ENCODE data around the gene NPY4R. TPM values are rescaled to one million over a fixed set of nuclear protein-coding genes. Genes with fewer than 3 reads are reported as not detected.
"Not testable (repeated sequence)": the region's sequence is repeated elsewhere in the genome, so short reads cannot be mapped to it uniquely, and the experiment has no call there.

The NPY4R gene
- total and polyA plus RNA-seq, 2 donors: 0.05 to 0.09 TPM

DNA sequence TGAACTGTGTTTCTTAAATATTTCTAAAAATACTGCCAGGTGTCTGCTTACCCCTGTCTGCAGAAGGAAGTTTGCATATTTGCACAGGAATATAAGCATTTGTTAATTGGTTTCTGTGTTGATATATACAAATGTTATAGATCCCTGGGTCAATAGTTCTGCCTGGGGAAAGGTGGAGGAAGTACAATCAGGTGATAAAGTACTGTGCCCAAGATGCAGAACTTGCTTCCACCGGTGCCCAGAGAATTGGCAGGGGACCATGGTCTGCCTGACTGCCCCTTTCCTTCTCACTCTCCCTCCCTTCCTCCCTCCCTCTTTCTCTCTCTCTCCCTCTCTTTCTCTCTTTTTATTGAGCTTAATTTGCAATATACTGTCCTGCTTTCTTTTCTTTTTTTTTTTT lies 22.3 kb downstream of the NPY4R start:
- not testable (repeated sequence) for DNase-seq (ENCODE audit: low read depth in 6 of 9, low spot score in 9 of 9); H3K4me1 ChIP-seq (ENCODE audit: control insufficient read depth in 2 of 2, insufficient read depth in 2 of 2, low read length in 2 of 2); H3K9me3 ChIP-seq (ENCODE audit: control insufficient read depth in 2 of 2, insufficient read depth in 1 of 2, low read length in 1 of 2); H3K27me3 ChIP-seq (ENCODE audit: control insufficient read depth in 2 of 2, insufficient read depth in 1 of 2, low read length in 1 of 2); H3K27ac ChIP-seq (ENCODE audit: low read depth in 1 of 2, low read length in 1 of 2); H3K4me3 ChIP-seq (ENCODE audit: low read length in 2 of 2); H3K36me3 ChIP-seq (ENCODE audit: control insufficient read depth in 2 of 2, insufficient read depth in 2 of 2, low read length in 1 of 2)
- WGBS: 19% methylated on average over 1 of the region's 1 CpG

- 83% methylated on average over 10 of the region's 10 CpGs for WGBS
- not testable (repeated sequence) for H3K27me3 ChIP-seq (ENCODE audit: control insufficient read depth in 2 of 2, insufficient read depth in 1 of 2, low read length in 1 of 2); H3K4me3 ChIP-seq (ENCODE audit: low read length in 2 of 2); DNase-seq (ENCODE audit: low read depth in 6 of 9, low spot score in 9 of 9); H3K36me3 ChIP-seq (ENCODE audit: control insufficient read depth in 2 of 2, insufficient read depth in 2 of 2, low read length in 1 of 2); H3K9me3 ChIP-seq (ENCODE audit: control insufficient read depth in 2 of 2, insufficient read depth in 1 of 2, low read length in 1 of 2); H3K4me1 ChIP-seq (ENCODE audit: control insufficient read depth in 2 of 2, insufficient read depth in 2 of 2, low read length in 2 of 2); H3K27ac ChIP-seq (ENCODE audit: low read depth in 1 of 2, low read length in 1 of 2)
These were observed 23.0 kb downstream of the NPY4R start for GRCh38 chr10:46442706-46443275.

GRCh38 chr10:46441837-46442278 lies 23.9 kb downstream of the NPY4R start:
- not testable (repeated sequence) for H3K27ac ChIP-seq (ENCODE audit: low read depth in 1 of 2, low read length in 1 of 2); H3K4me1 ChIP-seq (ENCODE audit: control insufficient read depth in 2 of 2, insufficient read depth in 2 of 2, low read length in 2 of 2); H3K4me3 ChIP-seq (ENCODE audit: low read length in 2 of 2); DNase-seq (ENCODE audit: low read depth in 6 of 9, low spot score in 9 of 9); H3K36me3 ChIP-seq (ENCODE audit: control insufficient read depth in 2 of 2, insufficient read depth in 2 of 2, low read length in 1 of 2); H3K27me3 ChIP-seq (ENCODE audit: control insufficient read depth in 2 of 2, insufficient read depth in 1 of 2, low read length in 1 of 2); H3K9me3 ChIP-seq (ENCODE audit: control insufficient read depth in 2 of 2, insufficient read depth in 1 of 2, low read length in 1 of 2)
- WGBS: 95% methylated on average over 5 of the region's 7 CpGs

DNA sequence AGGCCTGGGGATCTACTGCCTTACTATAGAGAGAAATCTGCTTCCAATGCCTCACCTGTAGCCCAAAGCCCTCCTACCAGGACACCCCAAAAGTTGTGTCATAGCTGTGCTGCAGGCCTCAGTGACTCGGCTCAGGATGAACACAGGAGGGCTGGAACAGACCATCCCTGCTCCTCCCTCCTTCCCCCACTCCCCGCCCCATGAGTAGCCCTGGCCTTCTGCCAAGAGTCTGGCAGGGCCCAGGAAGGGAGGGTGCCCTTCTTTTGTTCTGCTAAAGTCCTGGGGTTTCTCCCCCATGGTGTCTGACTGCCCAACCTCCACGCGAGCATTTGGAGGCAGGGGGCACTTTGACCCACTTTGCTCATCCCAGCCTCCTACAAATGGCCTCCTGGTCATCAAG lies 24.8 kb downstream of the NPY4R start:
- not testable (repeated sequence) for H3K27ac ChIP-seq (ENCODE audit: low read depth in 1 of 2, low read length in 1 of 2); DNase-seq (ENCODE audit: low read depth in 6 of 9, low spot score in 9 of 9); H3K27me3 ChIP-seq (ENCODE audit: control insufficient read depth in 2 of 2, insufficient read depth in 1 of 2, low read length in 1 of 2); H3K9me3 ChIP-seq (ENCODE audit: control insufficient read depth in 2 of 2, insufficient read depth in 1 of 2, low read length in 1 of 2); H3K4me1 ChIP-seq (ENCODE audit: control insufficient read depth in 2 of 2, insufficient read depth in 2 of 2, low read length in 2 of 2); H3K4me3 ChIP-seq (ENCODE audit: low read length in 2 of 2); H3K36me3 ChIP-seq (ENCODE audit: control insufficient read depth in 2 of 2, insufficient read depth in 2 of 2, low read length in 1 of 2)
- no CpG with 5 or more reads among the region's 4 CpGs for WGBS

GRCh38 chr10:46423550-46423949 lies 42.2 kb downstream of the NPY4R start:
- not testable (repeated sequence) for H3K27ac ChIP-seq (ENCODE audit: low read depth in 1 of 2, low read length in 1 of 2); DNase-seq (ENCODE audit: low read depth in 6 of 9, low spot score in 9 of 9); H3K9me3 ChIP-seq (ENCODE audit: control insufficient read depth in 2 of 2, insufficient read depth in 1 of 2, low read length in 1 of 2); H3K36me3 ChIP-seq (ENCODE audit: control insufficient read depth in 2 of 2, insufficient read depth in 2 of 2, low read length in 1 of 2); H3K4me1 ChIP-seq (ENCODE audit: control insufficient read depth in 2 of 2, insufficient read depth in 2 of 2, low read length in 2 of 2); H3K27me3 ChIP-seq (ENCODE audit: control insufficient read depth in 2 of 2, insufficient read depth in 1 of 2, low read length in 1 of 2); H3K4me3 ChIP-seq (ENCODE audit: low read length in 2 of 2)
- WGBS: no CpG with 5 or more reads among the region's 2 CpGs

- H3K9me3 ChIP-seq (ENCODE audit: control insufficient read depth in 2 of 2, insufficient read depth in 1 of 2, low read length in 1 of 2); DNase-seq (ENCODE audit: low read depth in 6 of 9, low spot score in 9 of 9); H3K4me1 ChIP-seq (ENCODE audit: control insufficient read depth in 2 of 2, insufficient read depth in 2 of 2, low read length in 2 of 2); H3K36me3 ChIP-seq (ENCODE audit: control insufficient read depth in 2 of 2, insufficient read depth in 2 of 2, low read length in 1 of 2); H3K4me3 ChIP-seq (ENCODE audit: low read length in 2 of 2); H3K27me3 ChIP-seq (ENCODE audit: control insufficient read depth in 2 of 2, insufficient read depth in 1 of 2, low read length in 1 of 2); H3K27ac ChIP-seq (ENCODE audit: low read depth in 1 of 2, low read length in 1 of 2): not testable (repeated sequence)
- 86% methylated on average over 4 of the region's 13 CpGs for WGBS
These were observed 46.0 kb downstream of the NPY4R start for GRCh38 chr10:46419570-46420379.

DNA sequence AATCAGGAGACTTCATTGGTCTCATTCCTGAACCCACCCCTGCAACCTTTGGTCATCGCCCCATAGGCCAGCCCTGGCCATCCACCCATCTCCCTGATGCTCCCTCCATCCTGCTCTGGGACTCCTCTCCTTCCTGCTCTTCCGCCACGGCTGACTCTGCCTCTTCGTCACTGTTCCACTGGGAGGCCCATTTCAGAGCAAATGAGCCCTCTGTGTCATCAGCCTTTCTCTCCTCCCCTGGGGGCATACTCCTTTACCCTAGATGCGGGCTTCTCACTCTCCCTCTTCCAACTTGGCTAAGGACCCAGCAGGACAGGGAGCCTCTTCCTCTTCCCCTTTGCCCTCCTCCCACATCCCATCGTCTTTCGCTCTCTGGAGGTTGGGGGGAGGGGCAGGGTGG lies 47.5 kb downstream of the NPY4R start:
- H3K4me3 ChIP-seq (ENCODE audit: low read length in 2 of 2); DNase-seq (ENCODE audit: low read depth in 6 of 9, low spot score in 9 of 9); H3K36me3 ChIP-seq (ENCODE audit: control insufficient read depth in 2 of 2, insufficient read depth in 2 of 2, low read length in 1 of 2); H3K27me3 ChIP-seq (ENCODE audit: control insufficient read depth in 2 of 2, insufficient read depth in 1 of 2, low read length in 1 of 2); H3K27ac ChIP-seq (ENCODE audit: low read depth in 1 of 2, low read length in 1 of 2); H3K4me1 ChIP-seq (ENCODE audit: control insufficient read depth in 2 of 2, insufficient read depth in 2 of 2, low read length in 2 of 2); H3K9me3 ChIP-seq (ENCODE audit: control insufficient read depth in 2 of 2, insufficient read depth in 1 of 2, low read length in 1 of 2): not testable (repeated sequence)
- WGBS: 96% methylated on average over 5 of the region's 7 CpGs

DNA sequence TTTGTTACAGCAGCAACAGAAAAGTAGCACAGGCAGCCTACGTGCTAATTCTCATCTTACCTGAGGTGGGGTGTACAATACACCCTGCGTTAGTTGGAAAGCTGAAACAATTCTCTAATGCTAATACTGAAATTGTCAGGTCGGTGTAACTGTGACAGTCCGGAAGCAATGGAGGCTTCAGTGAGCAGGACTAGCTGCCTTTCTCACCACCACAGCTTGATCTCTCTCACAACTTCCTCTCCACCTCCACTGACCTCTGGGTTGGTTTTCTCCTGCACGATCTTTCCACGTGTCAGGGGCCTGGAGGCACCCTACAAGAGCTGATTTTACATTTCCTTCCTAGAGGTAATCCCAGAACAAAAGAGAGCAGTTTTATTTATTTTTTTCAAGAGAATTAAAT lies 50.5 kb downstream of the NPY4R start:
- not testable (repeated sequence) for H3K9me3 ChIP-seq (ENCODE audit: control insufficient read depth in 2 of 2, insufficient read depth in 1 of 2, low read length in 1 of 2); DNase-seq (ENCODE audit: low read depth in 6 of 9, low spot score in 9 of 9); H3K27ac ChIP-seq (ENCODE audit: low read depth in 1 of 2, low read length in 1 of 2); H3K4me3 ChIP-seq (ENCODE audit: low read length in 2 of 2); H3K27me3 ChIP-seq (ENCODE audit: control insufficient read depth in 2 of 2, insufficient read depth in 1 of 2, low read length in 1 of 2); H3K36me3 ChIP-seq (ENCODE audit: control insufficient read depth in 2 of 2, insufficient read depth in 2 of 2, low read length in 1 of 2); H3K4me1 ChIP-seq (ENCODE audit: control insufficient read depth in 2 of 2, insufficient read depth in 2 of 2, low read length in 2 of 2)
- WGBS: 89% methylated on average over 4 of the region's 6 CpGs

DNA sequence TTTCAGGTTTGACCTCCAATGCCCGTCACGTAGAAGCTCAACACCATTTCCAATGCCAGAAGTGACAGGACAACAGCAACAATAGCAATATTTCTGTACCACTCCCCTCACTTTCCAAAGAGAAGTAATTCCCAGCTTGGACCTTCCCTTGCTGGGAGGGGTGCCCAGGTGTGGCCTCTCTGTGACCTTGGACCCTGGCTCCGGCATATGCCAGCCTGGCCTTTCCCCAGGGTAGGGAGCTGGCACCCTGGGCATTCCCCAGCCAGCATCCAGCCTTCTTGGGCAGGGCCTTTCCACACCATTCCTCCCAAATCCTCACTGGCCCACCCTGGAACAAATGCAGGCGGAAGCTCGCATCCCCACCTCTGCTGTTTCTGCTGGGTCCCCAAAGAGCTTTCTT lies 53.1 kb downstream of the NPY4R start:
- not testable (repeated sequence) for H3K9me3 ChIP-seq (ENCODE audit: control insufficient read depth in 2 of 2, insufficient read depth in 1 of 2, low read length in 1 of 2); H3K27ac ChIP-seq (ENCODE audit: low read depth in 1 of 2, low read length in 1 of 2); H3K4me3 ChIP-seq (ENCODE audit: low read length in 2 of 2); DNase-seq (ENCODE audit: low read depth in 6 of 9, low spot score in 9 of 9); H3K4me1 ChIP-seq (ENCODE audit: control insufficient read depth in 2 of 2, insufficient read depth in 2 of 2, low read length in 2 of 2); H3K27me3 ChIP-seq (ENCODE audit: control insufficient read depth in 2 of 2, insufficient read depth in 1 of 2, low read length in 1 of 2); H3K36me3 ChIP-seq (ENCODE audit: control insufficient read depth in 2 of 2, insufficient read depth in 2 of 2, low read length in 1 of 2)
- WGBS: no CpG with 5 or more reads among the region's 5 CpGs

All from thymus (tissue), 11 donors.